Stimulated activated CD8-positive, alpha-beta memory T cell treated with anti-CD3 and anti-CD28 coated beads, Interleukin-7, amount 100 ng/mL, for 4 hours (primary cell): Measurements from ENCODE around the gene CERS5.

Experiments
- DNase-seq, 2 donors: peaks; one replicate each; pipeline ENCODE4 v3.0.0-alpha.2; 2020; ENCODE audit warnings: low read depth in 2 of 2

Gene CERS5

DNA sequence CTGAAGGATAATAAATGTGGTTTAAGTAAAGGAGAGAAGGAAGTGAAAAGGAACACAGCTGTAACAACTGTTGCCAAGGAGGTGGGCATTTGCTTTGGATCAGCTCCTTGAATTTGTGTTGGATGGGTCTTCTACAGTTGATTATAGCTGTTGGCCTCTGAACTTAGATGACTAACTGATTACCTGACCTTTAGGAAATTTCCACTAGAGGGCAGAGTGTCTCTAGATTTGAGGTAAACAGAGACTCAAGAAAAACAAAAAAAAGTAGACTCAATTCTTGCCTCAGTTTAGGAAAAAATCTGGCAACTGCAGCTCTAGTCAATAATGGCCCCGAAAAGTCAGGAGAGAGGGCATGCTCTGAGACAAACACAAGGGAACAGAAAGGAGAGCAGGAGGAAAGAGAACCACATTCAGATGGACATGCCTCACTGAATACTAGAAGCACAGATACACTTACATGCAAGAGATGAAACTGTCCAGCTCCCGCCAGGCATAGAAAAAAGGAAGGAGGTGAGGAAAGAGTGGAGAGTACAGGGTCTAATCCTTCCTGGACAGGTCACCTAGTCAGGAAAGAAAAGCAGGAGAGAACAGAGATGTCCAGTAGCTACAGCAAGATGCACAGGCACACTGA lies 34.5 kb downstream of the CERS5 start:
- DNase-seq = no peak

DNA sequence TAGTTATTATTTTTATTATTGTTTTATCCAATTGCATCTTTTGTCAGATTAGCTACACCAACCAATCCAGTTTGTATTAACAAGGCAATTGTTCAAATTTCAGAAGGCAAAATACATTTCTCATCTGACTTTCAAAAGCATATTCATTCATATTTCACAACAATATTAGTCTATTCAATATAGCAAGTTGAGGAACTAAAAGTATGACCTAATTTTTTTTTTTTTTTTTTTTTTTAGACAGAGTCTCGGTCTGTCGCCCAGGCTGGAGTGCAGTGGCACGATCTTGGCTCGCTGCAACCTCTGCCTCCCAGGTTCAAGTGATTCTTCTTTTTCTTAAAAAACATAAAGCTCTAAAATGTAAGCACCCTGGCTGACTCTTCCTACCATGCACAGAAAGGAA lies 37.9 kb downstream of the CERS5 start:
- no peak for DNase-seq

GRCh38 chr12:50127546-50127945 lies 39.6 kb downstream of the CERS5 start:
- no peak for DNase-seq

DNA sequence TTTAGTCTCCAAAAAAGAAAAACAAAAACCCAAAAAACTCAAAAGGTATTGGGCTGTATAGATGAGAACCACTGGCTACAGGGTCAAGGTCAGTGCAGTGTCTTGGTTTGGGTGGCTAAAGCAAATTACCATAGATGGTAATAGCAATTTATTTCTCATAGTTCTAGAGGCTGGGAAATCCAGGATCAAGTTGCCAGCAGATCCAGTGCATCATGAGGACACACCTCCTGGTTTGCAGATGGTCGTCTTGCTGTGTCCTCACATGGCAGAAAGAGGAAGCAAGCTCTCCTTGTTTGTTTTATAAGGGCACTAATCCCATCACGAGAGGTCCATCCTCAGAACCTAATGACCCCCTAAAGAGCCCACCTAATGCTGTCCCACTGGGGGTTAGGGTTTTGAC lies 44.0 kb downstream of the CERS5 start:
- no peak for DNase-seq

DNA sequence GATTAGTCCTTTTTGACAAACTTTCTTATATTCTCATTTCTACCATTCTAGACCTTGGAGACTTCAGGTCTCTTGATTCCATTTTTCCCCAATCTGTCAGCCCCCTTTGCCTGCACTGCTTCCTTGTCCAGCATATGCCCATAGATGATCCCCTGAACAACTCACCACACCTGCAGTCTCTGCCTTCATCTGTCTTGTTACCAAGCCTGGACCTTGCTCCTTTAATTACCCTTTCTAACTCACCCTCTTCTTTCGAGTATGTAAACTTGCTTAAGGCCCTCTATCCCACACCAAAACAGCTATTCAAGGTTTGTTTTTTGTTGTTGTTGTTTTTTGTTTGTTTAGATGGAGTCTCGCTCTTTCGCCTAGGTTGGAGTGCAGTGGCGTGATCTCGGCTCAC lies 45.5 kb downstream of the CERS5 start:
- DNase-seq = no peak

DNA sequence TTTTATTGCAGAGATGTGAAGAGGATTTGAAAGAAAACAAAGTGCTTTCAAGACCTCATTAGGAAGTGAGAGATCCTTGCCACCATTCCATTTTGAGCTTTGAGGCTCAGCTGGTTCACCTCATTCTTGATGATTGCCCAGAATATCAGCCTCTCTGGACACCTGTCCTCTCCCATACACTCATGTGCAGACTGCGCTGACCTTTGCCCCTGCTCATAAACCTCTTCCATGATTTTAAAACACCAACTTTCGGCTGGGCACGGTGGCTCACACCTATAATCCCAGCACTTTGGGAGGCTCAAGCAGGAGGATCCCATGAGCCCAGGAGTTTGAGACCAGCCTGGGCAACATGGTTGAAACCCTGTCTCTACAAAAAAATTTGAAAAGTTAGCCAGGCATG lies 46.2 kb downstream of the CERS5 start:
- DNase-seq = no peak

- DNase-seq = no peak
These were observed 46.6 kb downstream of the CERS5 start for GRCh38 chr12:50120521-50120920.

DNA sequence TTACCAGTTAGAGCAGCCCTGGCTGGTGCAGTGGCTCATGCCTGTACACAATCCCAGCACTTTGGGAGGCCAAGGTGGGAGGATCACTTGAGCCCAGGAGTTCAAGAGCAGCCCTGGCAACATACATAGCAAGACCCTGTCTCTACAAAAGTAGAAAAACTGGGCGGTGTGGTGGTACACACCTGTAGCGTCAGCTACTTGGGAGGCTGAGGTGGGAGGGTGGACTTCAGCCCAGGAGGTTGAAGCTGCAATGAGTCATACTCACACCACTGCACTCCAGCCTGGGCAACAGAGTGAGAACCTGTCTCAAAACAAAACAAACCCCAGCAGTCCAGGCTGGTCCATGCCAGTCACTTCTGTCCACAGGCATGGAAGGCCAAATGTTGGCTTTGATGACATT lies 47.8 kb downstream of the CERS5 start:
- DNase-seq = no peak

- DNase-seq = no peak
These were observed 50.0 kb downstream of the CERS5 start for GRCh38 chr12:50117057-50117622.

DNA sequence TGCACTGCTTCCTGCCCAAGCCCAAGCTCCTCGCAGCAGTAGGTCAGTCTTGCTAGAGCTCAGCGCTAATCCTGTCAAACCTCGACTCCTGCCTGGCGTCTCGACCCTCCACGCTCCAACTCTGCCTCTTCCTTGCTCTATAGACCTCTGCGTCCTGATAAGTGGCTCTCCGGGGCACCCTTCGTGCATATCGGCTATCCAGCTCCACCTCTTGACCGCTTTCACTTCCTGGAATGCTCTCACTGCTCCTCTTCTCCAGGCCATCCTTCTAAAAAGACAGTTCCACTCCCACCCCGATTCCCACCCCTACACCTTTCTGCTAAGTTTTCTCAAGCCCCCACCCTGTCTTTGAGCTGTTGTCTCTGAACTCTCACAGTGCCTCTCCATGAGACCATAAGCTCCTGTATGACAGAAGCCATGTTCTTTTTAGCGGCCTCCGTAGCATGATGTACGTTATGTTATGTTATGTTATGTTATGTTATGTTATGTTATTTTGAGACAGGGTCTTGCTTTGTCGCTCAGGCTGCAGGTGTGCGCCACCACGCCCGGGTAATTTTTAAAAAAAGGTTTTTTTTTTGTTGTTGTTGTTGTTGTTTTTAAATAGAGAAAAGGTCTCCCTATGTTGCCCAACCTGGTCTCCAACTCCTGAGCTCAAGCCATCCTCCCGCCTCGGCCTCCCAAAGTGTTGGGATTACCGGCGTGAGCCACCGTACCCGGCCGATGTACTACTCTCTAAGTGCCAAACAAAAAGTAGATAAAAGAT lies 54.5 kb downstream of the CERS5 start:
- no peak for DNase-seq

- peak; percentile 97 to 99 for DNase-seq
These were observed 55.3 kb downstream of the CERS5 start, which contains the start of gene COX14 for GRCh38 chr12:50111693-50112455. COX14 (plus strand) TSS chr12:50112236; CDS start chr12:50120044, 7,808 bp downstream.

GRCh38 chr12:50111395-50111692 lies 55.8 kb downstream of the CERS5 start:
- no peak for DNase-seq

DNA sequence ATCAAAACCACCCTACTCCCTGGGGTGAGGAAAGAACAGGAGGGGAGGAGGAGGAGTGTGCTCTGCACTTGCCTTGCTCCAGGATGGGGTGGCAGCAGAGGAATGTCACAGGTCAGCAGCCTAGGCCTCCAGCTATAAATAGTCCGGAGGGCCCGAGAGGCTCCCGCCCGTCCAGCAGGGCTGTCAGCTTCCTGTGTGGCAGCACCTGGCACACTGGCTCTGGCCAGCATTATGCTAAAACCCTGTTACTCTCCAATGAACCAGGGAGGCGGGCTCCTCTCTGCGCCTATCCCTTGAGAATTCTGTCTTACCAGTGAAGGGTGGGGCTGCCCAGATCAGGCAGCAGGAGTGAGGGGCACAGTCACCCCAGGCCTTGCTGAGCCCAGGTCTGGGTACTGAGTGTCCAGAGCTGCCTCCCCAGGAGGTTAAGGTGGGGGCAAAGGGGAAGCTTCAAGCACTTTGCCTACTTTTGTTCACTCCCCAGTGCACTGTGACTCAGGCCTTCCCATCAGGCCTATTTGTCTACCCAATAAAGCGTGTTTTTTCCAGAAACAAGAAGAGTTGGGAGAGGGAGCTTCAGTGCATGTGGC lies 56.3 kb downstream of the CERS5 start:
- DNase-seq = no peak

- DNase-seq = no peak
These were observed 56.9 kb downstream of the CERS5 start for GRCh38 chr12:50110127-50110761.

GRCh38 chr12:50109319-50109718 lies 57.9 kb downstream of the CERS5 start:
- DNase-seq = no peak

GRCh38 chr12:50107416-50108268 lies 59.5 kb downstream of the CERS5 start:
- DNase-seq = no peak

- DNase-seq = no peak
These were observed 60.3 kb downstream of the CERS5 start for GRCh38 chr12:50106907-50107306.

GRCh38 chr12:50105913-50106450 lies 61.2 kb downstream of the CERS5 start:
- no peak for DNase-seq

DNA sequence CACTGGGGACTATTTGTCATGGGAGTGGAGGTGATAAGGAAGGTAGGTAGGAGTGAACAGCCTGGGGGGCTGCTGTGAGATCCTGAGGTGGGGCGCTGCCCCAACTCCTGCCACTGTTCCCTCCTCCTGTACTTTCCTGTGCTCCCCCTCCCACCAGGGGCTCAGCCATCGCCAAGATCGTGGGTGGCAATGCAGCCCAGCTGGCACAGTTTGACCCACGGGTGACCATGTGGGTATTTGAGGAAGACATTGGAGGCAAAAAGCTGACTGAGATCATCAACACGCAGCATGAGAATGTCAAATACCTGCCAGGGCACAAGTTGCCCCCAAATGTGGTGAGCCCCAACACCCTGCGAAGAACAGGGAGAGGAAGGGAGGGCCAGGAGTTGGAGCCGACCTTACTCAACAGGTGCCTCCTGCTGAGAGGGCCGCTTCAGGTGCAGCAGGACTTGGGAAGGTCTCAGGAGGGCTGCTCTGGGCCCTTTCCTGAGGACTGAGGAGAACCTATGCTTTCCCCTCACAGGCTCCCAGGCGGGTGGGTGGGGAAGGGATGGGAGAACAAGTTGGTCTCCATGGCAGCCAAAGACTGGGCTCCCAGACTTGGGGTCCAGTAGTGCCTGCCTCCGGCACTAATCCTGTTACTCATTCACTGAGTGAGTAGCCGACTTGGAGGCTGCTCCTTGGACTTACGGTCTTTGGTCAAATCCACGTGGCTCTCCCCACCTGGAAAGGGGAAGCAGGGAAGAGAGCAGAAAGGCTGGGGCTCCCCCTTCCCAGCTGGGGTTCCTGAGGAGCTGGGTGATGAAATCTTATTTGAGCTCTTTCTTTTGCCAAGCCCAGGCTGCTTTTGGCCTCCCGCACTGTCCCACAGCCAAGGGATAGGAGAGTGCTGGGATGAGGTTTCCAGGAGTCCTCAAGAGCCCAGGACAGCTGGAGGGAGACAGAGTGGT lies 62.5 kb downstream of the CERS5 start:
- no peak for DNase-seq
